B cell (primary cell): ENCODE data around the gene NCOA1. TPM values are rescaled to one million over a fixed set of nuclear protein-coding genes. Genes with fewer than 3 reads are reported as not detected.

Experiments
- ATAC-seq: fragments of 200-7000 bp; cut with Tn5 transposase; one replicate; pipeline ENCODE4 v1.10.0; 2021; ENCODE audit warnings: low read depth, mild to moderate bottlenecking, moderate number of reproducible peaks, moderate library complexity
- CTCF ChIA-PET: fragments of 350-600 bp; sonication (Branson Sonifier 250); formaldehyde crosslinking; loops from one replicate; lab custom pipeline; 2021; ENCODE audit warnings: antibody characterized with exemption, inconsistent platforms; lab: Charles Lee
- POLR2A ChIA-PET: fragments of 350-600 bp; sonication (Branson Sonifier 250); formaldehyde crosslinking; loops from one replicate; lab custom pipeline; 2021; ENCODE audit warnings: antibody characterized with exemption; lab: Charles Lee
- DNase-seq: peaks from one replicate; pipeline ENCODE4 v3.0.0; 2013
- H2AFZ ChIP-seq: 2 replicates; pipeline ENCODE4 v1.6.1; 2012; ENCODE audit warnings: mild to moderate bottlenecking, low read depth, low read length; ENCODE audit not compliant: insufficient read depth, poor library complexity, severe bottlenecking
- H3K27ac ChIP-seq, 2 donors: 1 replicate in 1 of 2; 2 replicates in 1 of 2; pipeline ENCODE4 v1.5.1; 2012 to 2013; ENCODE audit warnings: low read length in 2 of 2, mild to moderate bottlenecking in 2 of 2, moderate library complexity in 1 of 2
- H3K27me3 ChIP-seq, 4 experiments: fragments of 200-600 bp in 1 of 4; sonication (generic) in 1 of 4; replicated peaks in 1 of 4; 1 replicate in 2 of 4; 2 replicates in 2 of 4; pipeline versions ENCODE4 v1.6.1 to v1.7.0; 2013 to 2016; ENCODE audit warnings: low read length in 3 of 4, mild to moderate bottlenecking in 2 of 4, mixed read lengths in 1 of 4, moderate library complexity in 1 of 4; ENCODE audit not compliant: insufficient read depth in 4 of 4, control insufficient read depth in 3 of 4; ENCODE audit errors: control extremely low read depth in 1 of 4
- H3K36me3 ChIP-seq, 2 experiments: replicated peaks in 1 of 2; 1 replicate in 1 of 2; 2 replicates in 1 of 2; pipeline versions ENCODE4 v1.6.1 to v1.7.1; 2013; ENCODE audit warnings: low read length in 1 of 2; ENCODE audit not compliant: insufficient read depth in 2 of 2, control insufficient read depth in 1 of 2; ENCODE audit errors: control extremely low read depth in 1 of 2, extremely low read depth in 1 of 2
- H3K4me1 ChIP-seq, 2 donors: fragments of 200-600 bp in 1 of 2; sonication (generic) in 1 of 2; 1 replicate in 1 of 2; 2 replicates in 1 of 2; pipeline versions ENCODE4 v1.5.1 to v1.6.1; 2013 to 2017; ENCODE audit warnings: low read length in 2 of 2; ENCODE audit not compliant: control insufficient read depth in 2 of 2, insufficient read depth in 2 of 2
- H3K4me2 ChIP-seq: replicated peaks from 2 replicates; pipeline ENCODE3; 2012; ENCODE audit warnings: mild to moderate bottlenecking, low read depth, low read length; ENCODE audit not compliant: poor library complexity, severe bottlenecking
- H3K4me3 ChIP-seq, 5 experiments: fragments of 200-600 bp in 1 of 5; sonication (generic) in 1 of 5; 1 replicate in 3 of 5; 2 replicates in 2 of 5; pipeline versions ENCODE4 v1.5.1 to v1.7.0; 2011 to 2016; ENCODE audit warnings: low read length in 4 of 5, mild to moderate bottlenecking in 4 of 5, low read depth in 2 of 5, control low read depth in 1 of 5, moderate library complexity in 1 of 5; ENCODE audit not compliant: insufficient read depth in 1 of 5; ENCODE audit errors: control extremely low read depth in 1 of 5, extremely low read depth in 1 of 5
- H3K79me2 ChIP-seq: fragments of 200-600 bp; sonication (generic); one replicate; pipeline ENCODE4 v1.6.0; 2016; ENCODE audit warnings: low read length; ENCODE audit not compliant: control insufficient read depth, insufficient read depth
- H3K9ac ChIP-seq: fragments of 200-600 bp; sonication (generic); 2 replicates; pipeline ENCODE4 v1.6.1; 2017; ENCODE audit warnings: mild to moderate bottlenecking, low read length, moderate library complexity
- H3K9me3 ChIP-seq, 3 donors: one replicate each; pipeline versions ENCODE4 v1.6.1 to v1.7.1; 2013; ENCODE audit warnings: low read length in 2 of 3; ENCODE audit not compliant: control insufficient read depth in 2 of 3, insufficient read depth in 1 of 3; ENCODE audit errors: control extremely low read depth in 1 of 3
- H4K20me1 ChIP-seq: 2 replicates; pipeline ENCODE4 v1.6.0; 2012; ENCODE audit warnings: mild to moderate bottlenecking, low read length; ENCODE audit not compliant: insufficient read depth, control insufficient read depth, poor library complexity, severe bottlenecking
- H3K27ac Mint-ChIP-seq: one replicate; pipeline ENCODE4 v1.8.0; 2021; ENCODE audit warnings: mixed read lengths
- H3K27me3 Mint-ChIP-seq: one replicate; pipeline ENCODE4 v1.8.0; 2021; ENCODE audit warnings: mixed read lengths
- H3K4me1 Mint-ChIP-seq: one replicate; pipeline ENCODE4 v1.8.0; 2021; ENCODE audit warnings: mixed read lengths
- H3K4me3 Mint-ChIP-seq: one replicate; pipeline ENCODE4 v1.8.0; 2021; ENCODE audit warnings: mixed read lengths
- H3K9me3 Mint-ChIP-seq: one replicate; pipeline ENCODE4 v1.8.0; 2022; ENCODE audit warnings: mixed read lengths; ENCODE audit not compliant: insufficient read depth
- CTCF ChIP-seq: fragments of 200-600 bp; IDR thresholded peaks from one replicate; pipeline ENCODE4 v1.8.0; 2022; ENCODE audit warnings: antibody characterized with exemption, mild to moderate bottlenecking
- EZH2 ChIP-seq: IDR thresholded peaks from 2 replicates; pipeline ENCODE4 v1.6.1; 2012; ENCODE audit warnings: borderline replicate concordance, low read depth, mild to moderate bottlenecking, moderate library complexity, low read length; ENCODE audit not compliant: insufficient read depth, poor library complexity, severe bottlenecking
- WGBS: methylation state at CpG from one replicate; pipeline ENCODE4 v1.1.5; 2013; ENCODE audit warnings: missing lambda C conversion rate; ENCODE audit not compliant: insufficient coverage; 5-methylcytosine and 5-hydroxymethylcytosine counted together
- intact Hi-C: fragments of 100-400 bp; cut with micrococcal nuclease; formaldehyde crosslinking; loops from one replicate; pipeline ENCODE4 v1.10.0; 2022
- polyA plus RNA-seq: library from polyadenylated mRNA; depleted of rRNA; stranded (reverse); fragments of >200 nt; gene quantifications from 2 replicates; pipeline ENCODE4 v1.2.3, GENCODE V29; 2012
- total RNA-seq, 2 donors: library from RNA; stranded (reverse); fragments of 120-200 nt in 1 of 2; gene quantifications; 1 replicate in 1 of 2; 2 replicates in 1 of 2; pipeline versions ENCODE4 v1.2.3 to v1.2.4, GENCODE V29; 2013 to 2022

NCOA1 gene
- total and polyA plus RNA-seq, 2 donors (not counting 1 experiment from before 2014, with no cell fraction given) = 11.6 to 49.1 TPM

DNA sequence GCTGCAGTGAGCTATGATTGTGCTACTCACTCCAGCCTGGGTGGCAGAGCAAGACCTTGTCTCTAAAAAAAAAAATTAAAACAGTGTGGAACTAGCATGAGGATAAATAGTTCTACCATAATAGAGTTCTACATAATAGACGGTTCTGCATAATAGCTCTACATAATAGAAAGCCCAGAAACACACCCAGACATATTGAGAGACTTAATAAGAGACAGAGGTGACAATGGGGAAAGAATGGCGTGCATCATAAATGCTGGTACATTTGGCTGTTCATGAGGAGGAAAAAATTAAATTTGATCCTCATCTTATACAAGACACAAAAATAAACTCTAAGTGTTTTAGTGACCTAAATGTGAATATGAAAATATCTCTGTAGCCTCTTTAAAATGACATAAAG lies 243.7 kb downstream of the NCOA1 start:
- no peaks in the 10 kb centered on the region for H4K20me1 ChIP-seq
- H3K9ac ChIP-seq = no peak overlapping the region
- POLR2A ChIA-PET = no interaction called here
- WGBS = no CpG with 5 or more reads among the region's 2 CpGs
- no peak overlapping the region for H3K4me3 Mint-ChIP-seq
- no peaks in the 10 kb centered on the region for H3K4me1 Mint-ChIP-seq
- peaks cover 0 to 6% of the 10 kb centered on the region in 2 experiments for H3K36me3 ChIP-seq
- H3K4me3 ChIP-seq = no peak overlapping the region
- TF ChIP-seq EZH2 (no peak), CTCF (no peak)
- intact Hi-C loops = no loop called here
- H3K27me3 Mint-ChIP-seq = no peaks in the 10 kb centered on the region
- H3K4me1 ChIP-seq = no peaks in the 10 kb centered on the region
- H3K27ac Mint-ChIP-seq = no peak overlapping the region
- H3K27me3 ChIP-seq = no peaks in the 10 kb centered on the region
- ATAC-seq = no peak
- H3K79me2 ChIP-seq = no peaks in the 10 kb centered on the region
- H3K27ac ChIP-seq = no peak overlapping the region
- H3K9me3 Mint-ChIP-seq = no peaks in the 10 kb centered on the region
- H2AFZ ChIP-seq = no peak overlapping the region
- no peak for DNase-seq
- no peaks in the 10 kb centered on the region for H3K9me3 ChIP-seq
- H3K4me2 ChIP-seq = no peak overlapping the region
- CTCF ChIA-PET = no interaction called here

GRCh38 chr2:24739354-24740025 lies 248.4 kb downstream of the NCOA1 start:
- Histone ChIP-seq H3K4me3 (no peak overlapping the region), H3K4me2 (no peak overlapping the region), H3K36me3 (peaks cover 12 to 21% of the 10 kb centered on the region in 2 experiments), H2AFZ (no peak overlapping the region), H3K27ac (no peak overlapping the region), H3K27me3 (no peaks in the 10 kb centered on the region), H3K79me2 (no peaks in the 10 kb centered on the region), H3K9ac (no peak overlapping the region), H4K20me1 (no peaks in the 10 kb centered on the region), H3K9me3 (no peaks in the 10 kb centered on the region), H3K4me1 (no peaks in the 10 kb centered on the region)
- POLR2A ChIA-PET = no interaction called here
- no peak overlapping the region for H3K4me3 Mint-ChIP-seq
- no peak for DNase-seq
- no CpG with 5 or more reads among the region's 7 CpGs for WGBS
- H3K27me3 Mint-ChIP-seq = no peaks in the 10 kb centered on the region
- intact Hi-C loops = no loop called here
- no peak for ATAC-seq
- no peak overlapping the region for H3K27ac Mint-ChIP-seq
- no peaks in the 10 kb centered on the region for H3K4me1 Mint-ChIP-seq
- CTCF ChIA-PET = interaction anchor here (0.8 kb wide), 1 partner anchor 21 kb away, joined by 4 read pairs; no protein-coding TSS in a partner anchor
- TF ChIP-seq CTCF (no peak), EZH2 (no peak)
- H3K9me3 Mint-ChIP-seq = no peaks in the 10 kb centered on the region
